ENCODE data around the gene MB.

The MB gene

DNA sequence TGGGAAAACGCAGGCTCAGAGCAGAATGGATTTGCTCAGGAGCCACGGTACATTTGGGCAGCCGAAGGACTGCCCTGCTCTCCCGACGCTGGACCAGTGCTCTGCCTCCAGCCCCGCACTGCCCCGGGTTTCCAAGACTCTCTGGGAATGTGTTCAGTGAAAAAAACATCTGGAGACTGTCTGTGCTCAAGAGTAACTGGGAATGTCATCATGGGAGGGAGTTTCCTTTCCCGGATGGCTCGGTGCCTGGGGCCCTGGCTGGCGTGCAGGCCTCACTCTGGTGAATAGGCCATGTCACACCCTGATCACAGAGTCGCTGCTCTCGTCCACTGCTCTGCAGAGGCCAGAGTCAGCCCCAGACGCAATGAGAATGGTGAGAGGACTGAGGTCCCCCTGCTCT is 21.3 kb upstream of the MB start (continued):
- TF ChIP-seq HOXA7 (CRISPR knock-in tag; IDR thresholded peaks at IDR 0.05; ENCODE audit: borderline replicate concordance): no peak

DNA sequence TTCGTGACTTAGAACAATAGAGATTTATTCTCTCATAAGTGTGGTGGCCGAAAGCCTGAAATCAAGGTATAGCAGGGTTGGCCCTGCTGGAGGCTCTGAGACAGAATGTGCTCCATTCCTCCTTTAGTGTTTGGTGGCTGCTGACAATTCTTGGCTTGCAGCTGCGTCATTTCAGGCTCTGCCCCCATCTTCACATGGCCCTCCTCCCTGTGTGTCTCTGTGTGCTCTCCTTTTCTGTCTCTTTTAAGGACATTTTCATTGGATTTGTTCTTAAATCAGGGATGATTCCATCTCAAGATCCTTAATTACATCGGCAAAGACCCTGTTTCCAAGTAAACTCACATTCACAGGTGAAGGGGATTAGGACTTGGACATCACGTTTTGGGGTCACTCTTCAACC is 20.9 kb upstream of the MB start:
- TF ChIP-seq ZNF140 (tag by site-specific recombination; IDR thresholded peaks at IDR 0.05) (no peak), ZNF311 (tag by site-specific recombination; IDR thresholded peaks at IDR 0.05; ENCODE audit: borderline replicate concordance) (no peak)
- POLR2A ChIA-PET: no interaction called here
- Histone ChIP-seq H3K4me3 (ENCODE audit: low read depth, low read length) (no peak overlapping the region), H3K27ac (ENCODE audit: extremely low read depth, low read depth, low read length) (no peak overlapping the region), H3K9me3 (ENCODE audit: control insufficient read depth, insufficient read depth, low read depth, low read length) (no peaks in the 10 kb centered on the region), H3K4me1 (ENCODE audit: control insufficient read depth, insufficient read depth, low read length) (no peaks in the 10 kb centered on the region), H3K36me3 (ENCODE audit: control insufficient read depth in 2 of 2, insufficient read depth in 1 of 2, low read length in 2 of 2) (no peaks in the 10 kb centered on the region)
- CTCF ChIA-PET: interaction anchor here (1.3 kb wide), 1 partner anchor 10 kb away, joined by 3 read pairs; no protein-coding TSS in a partner anchor

DNA sequence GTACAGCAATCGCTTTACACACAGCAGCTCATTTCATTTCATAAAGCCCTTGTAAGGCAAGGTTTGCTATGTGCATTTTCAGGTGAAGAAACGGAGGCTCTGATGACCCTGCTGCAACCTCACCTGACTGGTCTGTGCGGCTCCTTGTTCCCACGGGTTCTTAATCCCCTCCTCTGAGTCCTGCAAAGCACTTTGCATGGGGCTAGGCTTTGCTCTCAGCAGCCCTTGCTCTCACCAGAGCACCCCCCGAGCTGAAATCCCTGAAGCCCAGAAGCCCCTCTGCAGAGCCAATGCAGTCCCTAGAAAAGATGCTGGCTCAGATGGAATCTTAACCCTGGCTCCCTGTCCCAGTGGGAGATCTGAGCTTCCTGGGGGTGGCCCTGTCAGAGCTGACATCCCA is 20.1 kb upstream of the MB start:
- Histone ChIP-seq H3K9me3 (ENCODE audit: control insufficient read depth, insufficient read depth, low read depth, low read length) (no peaks in the 10 kb centered on the region), H3K4me1 (ENCODE audit: control insufficient read depth, insufficient read depth, low read length) (no peaks in the 10 kb centered on the region), H3K4me3 (ENCODE audit: low read depth, low read length) (no peak overlapping the region), H3K27ac (ENCODE audit: extremely low read depth, low read depth, low read length) (no peak overlapping the region), H3K36me3 (ENCODE audit: control insufficient read depth in 2 of 2, insufficient read depth in 1 of 2, low read length in 2 of 2) (no peaks in the 10 kb centered on the region)
- CTCF ChIA-PET: interaction anchor here (0.7 to 1.3 kb wide), 4 partner anchors 9 to 446 kb away, joined by 3 to 4 read pairs (median 3); no protein-coding TSS in a partner anchor
- POLR2A ChIA-PET: no interaction called here
- TF ChIP-seq ZNF555 (tag by site-specific recombination; conservative IDR thresholded peaks at IDR 0.05) (no peak), GLIS1 (tag by site-specific recombination; IDR thresholded peaks at IDR 0.05) (0 out of 2 replicates have a peak, but pooled peaks have one; percentile 7), ZNF16 (tag by site-specific recombination; IDR thresholded peaks at IDR 0.05; ENCODE audit: low read depth) (no peak)

DNA sequence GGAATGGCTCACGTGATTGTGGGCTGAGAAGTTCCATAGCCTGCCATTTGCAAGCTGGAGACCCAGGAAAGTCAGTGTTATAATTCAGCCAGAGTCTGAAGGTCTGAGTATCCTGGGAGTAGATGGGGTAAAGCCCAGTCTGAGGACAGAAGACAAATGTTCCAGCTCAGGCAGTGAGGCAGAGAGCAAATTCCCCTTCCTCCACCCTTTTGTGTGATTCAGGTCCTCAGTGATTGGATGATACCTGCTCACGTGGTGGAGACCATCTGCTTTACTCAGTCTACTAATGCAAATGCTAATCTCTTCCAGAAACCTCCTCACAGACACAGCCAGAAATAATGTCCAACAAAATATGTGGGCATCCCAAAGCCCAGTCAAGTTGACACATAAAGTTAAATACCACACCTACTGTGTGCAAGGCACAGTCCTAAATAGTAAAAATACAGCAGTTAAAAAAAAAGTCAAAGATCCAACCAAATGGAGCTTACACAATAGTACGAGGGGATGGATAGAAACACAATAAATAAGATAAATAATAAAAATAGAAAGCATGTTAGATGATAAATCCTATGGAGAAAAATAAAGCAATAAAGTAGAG is 17.9 kb upstream of the MB start:
- TF ChIP-seq ZNF266 (tag by site-specific recombination; IDR thresholded peaks at IDR 0.05; ENCODE audit: low read depth) (no peak), ZNF416 (tag by site-specific recombination; IDR thresholded peaks at IDR 0.05) (peak; percentile 79)
- ChIA-PET CTCF (interaction anchor here (0.6 to 1.5 kb wide), 9 partner anchors 38 to 529 kb away, joined by 3 to 4 read pairs (median 4); no protein-coding TSS in a partner anchor), POLR2A (no interaction called here)
- Histone ChIP-seq H3K36me3 (ENCODE audit: control insufficient read depth in 2 of 2, insufficient read depth in 1 of 2, low read length in 2 of 2) (no peaks in the 10 kb centered on the region), H3K9me3 (ENCODE audit: control insufficient read depth, insufficient read depth, low read depth, low read length) (no peaks in the 10 kb centered on the region), H3K4me3 (ENCODE audit: low read depth, low read length) (no peak overlapping the region), H3K27ac (ENCODE audit: extremely low read depth, low read depth, low read length) (no peak overlapping the region), H3K4me1 (ENCODE audit: control insufficient read depth, insufficient read depth, low read length) (no peaks in the 10 kb centered on the region)

DNA sequence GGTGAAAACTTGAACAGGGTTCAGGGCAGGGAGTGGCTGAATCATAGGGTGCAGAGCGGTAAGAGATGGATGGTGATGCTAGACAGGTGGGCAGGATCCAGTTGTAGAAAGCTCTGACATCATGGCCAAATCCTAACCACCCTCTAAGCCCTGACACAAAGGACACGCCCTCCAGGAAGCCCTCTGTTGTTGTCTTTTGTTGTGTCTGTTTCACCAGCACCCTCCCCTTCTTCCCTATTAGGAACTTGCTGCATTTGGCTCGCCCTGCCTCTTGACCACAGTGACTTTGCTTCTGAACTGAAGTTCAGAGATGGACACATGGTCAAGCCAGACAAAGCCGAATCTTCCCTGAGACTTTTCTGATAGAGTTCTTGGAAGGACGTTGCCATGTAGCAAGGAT is 16.9 kb upstream of the MB start:
- Histone ChIP-seq H3K27ac (ENCODE audit: extremely low read depth, low read depth, low read length) (no peak overlapping the region), H3K4me3 (ENCODE audit: low read depth, low read length) (no peak overlapping the region), H3K4me1 (ENCODE audit: control insufficient read depth, insufficient read depth, low read length) (no peaks in the 10 kb centered on the region), H3K9me3 (ENCODE audit: control insufficient read depth, insufficient read depth, low read depth, low read length) (no peaks in the 10 kb centered on the region), H3K36me3 (ENCODE audit: control insufficient read depth in 2 of 2, insufficient read depth in 1 of 2, low read length in 2 of 2) (no peaks in the 10 kb centered on the region)
- TF ChIP-seq ZNF791 (tag by site-specific recombination; IDR thresholded peaks at IDR 0.05): no peak
- TF ChIP-seq, protein P1, sequence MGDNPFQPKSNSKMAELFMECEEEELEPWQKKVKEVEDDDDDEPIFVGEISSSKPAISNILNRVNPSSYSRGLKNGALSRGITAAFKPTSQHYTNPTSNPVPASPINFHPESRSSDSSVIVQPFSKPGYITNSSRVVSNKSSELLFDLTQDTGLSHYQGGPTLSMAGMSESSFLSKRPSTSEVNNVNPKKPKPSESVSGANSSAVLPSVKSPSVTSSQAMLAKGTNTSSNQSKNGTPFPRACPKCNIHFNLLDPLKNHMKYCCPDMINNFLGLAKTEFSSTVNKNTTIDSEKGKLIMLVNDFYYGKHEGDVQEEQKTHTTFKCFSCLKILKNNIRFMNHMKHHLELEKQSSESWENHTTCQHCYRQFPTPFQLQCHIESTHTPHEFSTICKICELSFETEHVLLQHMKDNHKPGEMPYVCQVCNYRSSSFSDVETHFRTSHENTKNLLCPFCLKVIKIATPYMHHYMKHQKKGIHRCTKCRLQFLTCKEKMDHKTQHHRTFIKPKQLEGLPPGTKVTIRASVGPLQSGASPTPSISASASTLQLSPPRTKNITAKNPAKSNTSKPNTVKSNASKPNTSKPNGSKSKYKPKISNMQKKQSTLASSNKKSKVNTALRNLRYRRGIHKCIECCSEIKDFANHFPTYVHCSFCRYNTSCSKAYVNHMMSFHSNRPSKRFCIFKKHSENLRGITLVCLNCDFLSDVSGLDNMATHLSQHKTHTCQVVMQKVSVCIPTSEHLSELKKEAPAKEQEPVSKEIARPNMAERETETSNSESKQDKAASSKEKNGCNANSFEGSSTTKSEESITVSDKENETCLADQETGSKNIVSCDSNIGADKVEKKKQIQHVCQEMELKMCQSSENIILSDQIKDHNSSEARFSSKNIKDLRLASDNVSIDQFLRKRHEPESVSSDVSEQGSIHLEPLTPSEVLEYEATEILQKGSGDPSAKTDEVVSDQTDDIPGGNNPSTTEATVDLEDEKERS (tag by site-specific recombination; IDR thresholded peaks at IDR 0.05): no peak
- TF ChIP-seq, protein P2, sequence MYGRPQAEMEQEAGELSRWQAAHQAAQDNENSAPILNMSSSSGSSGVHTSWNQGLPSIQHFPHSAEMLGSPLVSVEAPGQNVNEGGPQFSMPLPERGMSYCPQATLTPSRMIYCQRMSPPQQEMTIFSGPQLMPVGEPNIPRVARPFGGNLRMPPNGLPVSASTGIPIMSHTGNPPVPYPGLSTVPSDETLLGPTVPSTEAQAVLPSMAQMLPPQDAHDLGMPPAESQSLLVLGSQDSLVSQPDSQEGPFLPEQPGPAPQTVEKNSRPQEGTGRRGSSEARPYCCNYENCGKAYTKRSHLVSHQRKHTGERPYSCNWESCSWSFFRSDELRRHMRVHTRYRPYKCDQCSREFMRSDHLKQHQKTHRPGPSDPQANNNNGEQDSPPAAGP (tag by site-specific recombination; IDR thresholded peaks at IDR 0.05): 0 out of 2 replicates have a peak, but pooled peaks have one; percentile 18
- ChIA-PET CTCF (interaction anchor here (0.7 to 1.5 kb wide), 3 partner anchors 66 to 432 kb away, joined by 3 read pairs; no protein-coding TSS in a partner anchor), POLR2A (no interaction called here)

All from HEK293 (cell line).